H9 (cell line): ENCODE results near the gene ZBTB20. TPM values are rescaled to one million over a fixed set of nuclear protein-coding genes. Genes with fewer than 3 reads are reported as not detected.

Experiments
- DNase-seq: peaks from one replicate; pipeline ENCODE4 v3.0.0-alpha.2; 2017
- H2AFZ ChIP-seq: one replicate; pipeline ENCODE4 v1.6.1; 2013; ENCODE audit warnings: mild to moderate bottlenecking, low read length, control low read depth, moderate library complexity
- H2AK5ac ChIP-seq: 2 replicates; pipeline ENCODE4 v1.6.1; 2013; ENCODE audit warnings: low read length, control low read depth, mixed read lengths; ENCODE audit not compliant: insufficient read length
- H2BK120ac ChIP-seq: one replicate; pipeline ENCODE4 v1.6.1; 2013; ENCODE audit warnings: low read depth, mild to moderate bottlenecking, low read length, control low read depth, inconsistent platforms; ENCODE audit not compliant: poor library complexity, severe bottlenecking
- H2BK12ac ChIP-seq: 2 replicates; pipeline ENCODE4 v1.6.1; 2013; ENCODE audit warnings: low read length, control low read depth, mixed read lengths, low read depth; ENCODE audit not compliant: insufficient read length
- H2BK15ac ChIP-seq: 2 replicates; pipeline ENCODE4 v1.6.1; 2013; ENCODE audit warnings: low read depth, low read length, control low read depth
- H2BK20ac ChIP-seq: one replicate; pipeline ENCODE4 v1.6.1; 2013; ENCODE audit warnings: low read depth, mild to moderate bottlenecking, low read length, control low read depth, inconsistent platforms; ENCODE audit not compliant: poor library complexity, severe bottlenecking
- H2BK5ac ChIP-seq: 2 replicates; pipeline ENCODE4 v1.6.1; 2013; ENCODE audit warnings: low read length, control low read depth, mixed read lengths; ENCODE audit not compliant: insufficient read length
- H3K14ac ChIP-seq: 2 replicates; pipeline ENCODE4 v1.6.1; 2013; ENCODE audit warnings: low read length, control low read depth; ENCODE audit not compliant: insufficient read depth
- H3K18ac ChIP-seq: 2 replicates; pipeline ENCODE4 v1.6.1; 2013; ENCODE audit warnings: low read depth, mild to moderate bottlenecking, mixed read lengths, low read length, control low read depth; ENCODE audit not compliant: insufficient read length
- H3K23ac ChIP-seq: 2 replicates; pipeline ENCODE4 v1.6.1; 2013; ENCODE audit warnings: low read length, control low read depth, mixed read lengths, low read depth; ENCODE audit not compliant: insufficient read length
- H3K23me2 ChIP-seq: 2 replicates; pipeline ENCODE4 v1.6.1; 2013; ENCODE audit warnings: low read depth, mild to moderate bottlenecking, mixed read lengths, low read length, control low read depth; ENCODE audit not compliant: insufficient read length, poor library complexity, severe bottlenecking
- H3K27ac ChIP-seq: 2 replicates; pipeline ENCODE4 v1.5.1; 2013; ENCODE audit warnings: low read length, control low read depth, mixed read lengths, low read depth; ENCODE audit not compliant: insufficient read length
- H3K27me3 ChIP-seq: 2 replicates; pipeline ENCODE4 v1.6.1; 2013; ENCODE audit warnings: low read length, control low read depth, inconsistent platforms; ENCODE audit not compliant: insufficient read depth
- H3K4ac ChIP-seq: 2 replicates; pipeline ENCODE4 v1.6.1; 2013; ENCODE audit warnings: low read depth, mild to moderate bottlenecking, control low read depth, inconsistent platforms, low read length, moderate library complexity
- H3K4me1 ChIP-seq: 2 replicates; pipeline ENCODE4 v1.6.1; 2013; ENCODE audit warnings: low read length, control low read depth, inconsistent platforms; ENCODE audit not compliant: insufficient read depth
- H3K4me2 ChIP-seq: 2 replicates; pipeline ENCODE4 v1.6.1; 2013; ENCODE audit warnings: low read length, control low read depth, mixed read lengths; ENCODE audit not compliant: insufficient read length, insufficient read depth
- H3K56ac ChIP-seq: 2 replicates; pipeline ENCODE4 v1.6.1; 2013; ENCODE audit warnings: low read depth, mild to moderate bottlenecking, mixed read lengths, low read length, control low read depth; ENCODE audit not compliant: insufficient read length
- H3K79me1 ChIP-seq: 2 replicates; pipeline ENCODE4 v1.6.1; 2013; ENCODE audit warnings: low read depth, mild to moderate bottlenecking, moderate library complexity, low read length, control low read depth, inconsistent platforms; ENCODE audit not compliant: insufficient read depth, poor library complexity, severe bottlenecking
- H3K79me2 ChIP-seq: 2 replicates; pipeline ENCODE4 v1.6.1; 2013; ENCODE audit warnings: low read length, control low read depth, inconsistent platforms; ENCODE audit not compliant: insufficient read depth
- H3K9ac ChIP-seq: 2 replicates; pipeline ENCODE4 v1.6.1; 2013; ENCODE audit warnings: low read length, control low read depth, mixed read lengths; ENCODE audit not compliant: insufficient read length; ENCODE audit errors: extremely low read depth
- H3K9me3 ChIP-seq: one replicate; pipeline ENCODE4 v1.6.1; 2013; ENCODE audit warnings: low read depth, low read length, inconsistent platforms; ENCODE audit not compliant: control insufficient read depth
- H3T11ph ChIP-seq: one replicate; pipeline ENCODE4 v1.6.1; 2013; ENCODE audit warnings: mild to moderate bottlenecking, low read length, control low read depth, inconsistent platforms
- H4K20me1 ChIP-seq: one replicate; pipeline ENCODE4 v1.6.1; 2013; ENCODE audit not compliant: control insufficient read depth, insufficient read length, insufficient read depth
- H4K5ac ChIP-seq: 2 replicates; pipeline ENCODE4 v1.6.1; 2013; ENCODE audit warnings: low read depth, mild to moderate bottlenecking, mixed read lengths, low read length, control low read depth; ENCODE audit not compliant: insufficient read length
- H4K8ac ChIP-seq: replicated peaks from 2 replicates; pipeline ENCODE4 v1.6.1; 2013; ENCODE audit warnings: low read length, control low read depth, mixed read lengths, low read depth; ENCODE audit not compliant: insufficient read length
- H4K91ac ChIP-seq: 2 replicates; pipeline ENCODE4 v1.6.1; 2013; ENCODE audit warnings: low read depth, mild to moderate bottlenecking, moderate library complexity, mixed read lengths, low read length, control low read depth; ENCODE audit not compliant: insufficient read length
- H3K27ac Mint-ChIP-seq, 3 experiments: 2 replicates in 2 of 3; 3 replicates in 1 of 3; pipeline ENCODE4 v1.8.0; 2020 to 2021; ENCODE audit warnings: mixed read lengths in 3 of 3, mild to moderate bottlenecking in 1 of 3, moderate library complexity in 1 of 3
- H3K27me3 Mint-ChIP-seq: 2 replicates; pipeline ENCODE4 v1.8.0; 2021; ENCODE audit warnings: low read depth, mild to moderate bottlenecking, moderate library complexity, mixed read lengths
- H3K36me3 Mint-ChIP-seq, 3 experiments: 2 replicates in 2 of 3; 3 replicates in 1 of 3; pipeline ENCODE4 v1.8.0; 2020 to 2021; ENCODE audit warnings: low read depth in 3 of 3, mixed read lengths in 3 of 3; ENCODE audit not compliant: insufficient read depth in 1 of 3
- H3K4me1 Mint-ChIP-seq, 2 experiments: 2 replicates each; pipeline ENCODE4 v1.8.0; 2020; ENCODE audit warnings: mixed read lengths in 2 of 2
- H3K4me3 Mint-ChIP-seq, 2 experiments: 2 replicates in 1 of 2; 3 replicates in 1 of 2; pipeline ENCODE4 v1.8.0; 2020 to 2021; ENCODE audit warnings: mild to moderate bottlenecking in 2 of 2, mixed read lengths in 2 of 2, moderate library complexity in 1 of 2
- H3K9me3 Mint-ChIP-seq, 2 experiments: 2 replicates in 1 of 2; 3 replicates in 1 of 2; pipeline ENCODE4 v1.8.0; 2020; ENCODE audit warnings: mild to moderate bottlenecking in 2 of 2, mixed read lengths in 2 of 2, moderate library complexity in 1 of 2
- WGBS: extraction: QIAGEN DNeasy Blood & Tissue Kit; methylation state at CpG from one replicate; pipeline ENCODE4 v1.1.7; 2013; ENCODE audit warnings: missing lambda C conversion rate, low lambda C conversion rate, mixed read lengths; ENCODE audit not compliant: insufficient read length; ENCODE audit errors: extremely low coverage; 5-methylcytosine and 5-hydroxymethylcytosine counted together
- total RNA-seq: library from RNA; stranded (reverse); gene quantifications from 2 replicates; pipeline ENCODE4 v1.2.1, GENCODE V29; 2021
- TF ChIP-seq, protein P1 (sequence below): fragments of 200-600 bp; sonication (generic); conservative IDR thresholded peaks from 3 replicates; pipeline ENCODE4 v1.8.0; 2021; ENCODE audit warnings: antibody characterized with exemption, mild to moderate bottlenecking

ZBTB20 gene
- total RNA-seq, 1 experiment from 2014 or later: 0.70 TPM

DNA sequence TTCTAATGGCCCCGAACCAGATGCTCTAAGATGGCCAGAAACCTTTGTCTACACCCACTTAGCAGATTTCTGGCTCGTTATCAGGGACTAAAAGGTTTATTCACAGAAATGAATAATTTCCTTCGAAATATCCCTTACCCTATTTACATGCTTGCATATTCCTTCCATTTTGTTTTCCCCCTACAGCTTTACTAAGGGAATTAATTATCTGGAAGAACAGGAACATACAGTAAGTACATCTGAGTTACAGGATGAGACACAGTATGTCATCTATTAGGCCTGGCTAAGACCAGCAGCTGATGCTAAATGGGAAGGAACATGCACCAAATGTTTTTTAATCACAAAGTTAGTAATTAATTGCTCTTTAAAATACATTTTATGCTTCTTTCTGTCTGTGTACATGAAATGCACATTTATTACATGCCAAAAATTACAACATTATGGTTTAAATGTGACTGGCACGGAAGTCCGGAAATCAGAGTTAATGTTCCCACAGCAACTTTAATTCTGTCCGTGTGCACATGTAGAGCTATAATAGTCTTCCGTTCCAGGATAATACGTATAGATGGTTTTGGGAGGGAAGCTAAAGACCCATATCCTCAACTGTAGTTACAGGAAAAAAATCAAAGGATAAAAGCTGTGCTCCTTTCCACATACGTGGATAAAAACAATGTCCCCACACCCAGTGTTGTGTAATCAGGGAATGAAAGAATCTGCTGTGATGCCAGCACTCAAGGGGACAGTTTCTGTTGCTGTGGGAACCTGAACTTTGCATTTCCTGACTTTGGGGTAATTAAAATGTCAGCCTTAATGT lies 771.3 kb downstream of the ZBTB20 start:
- Histone ChIP-seq H3K56ac (no peak overlapping the region), H2BK12ac (no peak overlapping the region), H4K91ac (no peak overlapping the region), H3K23me2 (no peaks in the 10 kb centered on the region), H4K5ac (no peak overlapping the region), H3K23ac (no peak overlapping the region), H3K9ac (no peak overlapping the region), H3K79me1 (no peaks in the 10 kb centered on the region), H2AK5ac (no peak overlapping the region), H3K27ac (no peak overlapping the region), H2AFZ (no peak overlapping the region), H3K14ac (no peak overlapping the region), H2BK5ac (no peak overlapping the region), H3K18ac (no peak overlapping the region), H4K8ac (no peak overlapping the region), H2BK20ac (no peak overlapping the region), H3T11ph (no peak overlapping the region), H3K4ac (no peak overlapping the region), H3K9me3 (no peaks in the 10 kb centered on the region), H3K79me2 (no peaks in the 10 kb centered on the region), H4K20me1 (no peaks in the 10 kb centered on the region), H3K4me1 (peaks cover 3% of the 10 kb centered on the region; the same call in 1 of the 2 replicates), H3K27me3 (no peaks in the 10 kb centered on the region), H2BK120ac (no peak overlapping the region), H3K4me2 (no peak overlapping the region), H2BK15ac (no peak overlapping the region)
- DNase-seq: no peak
- WGBS: no CpG with 5 or more reads among the region's 9 CpGs
- Mint-ChIP-seq H3K9me3 (peaks cover 0 to 4% of the 10 kb centered on the region in 2 experiments; a peak in 1 of 5 replicates), H3K27ac (no peak overlapping the region), H3K27me3 (no peaks in the 10 kb centered on the region), H3K4me1 (peaks cover 17 to 19% of the 10 kb centered on the region in 2 experiments), H3K36me3 (peaks cover 0 to 3% (median 3%) of the 10 kb centered on the region in 3 experiments; a peak in 1 of 7 replicates), H3K4me3 (no peak overlapping the region)
- TF ChIP-seq, protein P1, sequence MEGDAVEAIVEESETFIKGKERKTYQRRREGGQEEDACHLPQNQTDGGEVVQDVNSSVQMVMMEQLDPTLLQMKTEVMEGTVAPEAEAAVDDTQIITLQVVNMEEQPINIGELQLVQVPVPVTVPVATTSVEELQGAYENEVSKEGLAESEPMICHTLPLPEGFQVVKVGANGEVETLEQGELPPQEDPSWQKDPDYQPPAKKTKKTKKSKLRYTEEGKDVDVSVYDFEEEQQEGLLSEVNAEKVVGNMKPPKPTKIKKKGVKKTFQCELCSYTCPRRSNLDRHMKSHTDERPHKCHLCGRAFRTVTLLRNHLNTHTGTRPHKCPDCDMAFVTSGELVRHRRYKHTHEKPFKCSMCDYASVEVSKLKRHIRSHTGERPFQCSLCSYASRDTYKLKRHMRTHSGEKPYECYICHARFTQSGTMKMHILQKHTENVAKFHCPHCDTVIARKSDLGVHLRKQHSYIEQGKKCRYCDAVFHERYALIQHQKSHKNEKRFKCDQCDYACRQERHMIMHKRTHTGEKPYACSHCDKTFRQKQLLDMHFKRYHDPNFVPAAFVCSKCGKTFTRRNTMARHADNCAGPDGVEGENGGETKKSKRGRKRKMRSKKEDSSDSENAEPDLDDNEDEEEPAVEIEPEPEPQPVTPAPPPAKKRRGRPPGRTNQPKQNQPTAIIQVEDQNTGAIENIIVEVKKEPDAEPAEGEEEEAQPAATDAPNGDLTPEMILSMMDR: no peak
